HK-2 (cell line): ENCODE measurements around the gene MAS1.
"Not testable (repeated sequence)": the region's sequence is repeated elsewhere in the genome, so short reads cannot be mapped to it uniquely, and the experiment has no call there.

ENCODE experiments used
- DNase-seq: peaks from one replicate; pipeline ENCODE4 v3.0.0-alpha.2; 2018; ENCODE audit not compliant: unreplicated experiment

MAS1 gene

DNA sequence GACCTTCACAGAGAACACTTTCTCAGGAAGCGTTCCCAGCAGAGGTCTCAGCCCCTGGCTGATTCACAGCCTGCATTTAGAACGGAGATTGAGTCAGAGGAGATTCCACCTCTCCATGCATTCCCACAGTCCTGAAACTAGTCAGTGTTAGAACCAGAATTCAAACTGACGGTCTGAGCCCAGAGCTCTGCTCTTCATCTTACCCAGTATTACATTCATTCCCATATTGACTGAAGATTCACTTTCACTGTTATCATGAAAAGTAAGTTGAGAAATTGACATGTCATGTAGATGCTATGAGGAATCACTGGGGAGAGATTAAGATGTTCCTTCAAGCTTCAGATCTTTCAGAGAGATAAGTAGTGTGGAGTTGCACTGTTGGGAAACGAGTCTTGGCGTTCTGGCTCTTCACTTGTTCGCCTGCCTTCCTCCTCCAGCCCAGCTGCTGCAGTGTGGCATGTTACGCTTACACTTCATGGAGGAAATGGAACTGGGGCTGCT lies 28.3 kb downstream of the MAS1 start:
- DNase-seq, result no peak

DNA sequence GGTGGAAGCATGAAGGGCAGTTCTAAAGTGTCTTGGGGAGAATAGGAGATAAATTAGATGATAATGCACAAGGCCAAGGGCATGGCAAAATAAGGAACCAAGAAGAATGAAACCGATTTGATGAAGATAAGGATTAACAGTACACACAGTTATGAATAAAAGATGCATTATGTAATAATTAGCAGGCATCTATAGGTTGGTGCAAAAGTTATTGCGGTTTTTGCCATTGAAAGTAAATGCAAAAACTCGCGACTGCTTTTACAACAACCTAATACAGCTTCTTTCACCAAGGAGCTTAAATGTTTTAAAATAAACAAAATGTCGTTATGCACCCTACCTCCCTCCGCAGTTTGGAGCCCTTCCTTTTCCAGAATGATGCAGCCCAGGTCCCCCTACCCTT lies 29.0 kb downstream of the MAS1 start:
- no peak for DNase-seq

DNA sequence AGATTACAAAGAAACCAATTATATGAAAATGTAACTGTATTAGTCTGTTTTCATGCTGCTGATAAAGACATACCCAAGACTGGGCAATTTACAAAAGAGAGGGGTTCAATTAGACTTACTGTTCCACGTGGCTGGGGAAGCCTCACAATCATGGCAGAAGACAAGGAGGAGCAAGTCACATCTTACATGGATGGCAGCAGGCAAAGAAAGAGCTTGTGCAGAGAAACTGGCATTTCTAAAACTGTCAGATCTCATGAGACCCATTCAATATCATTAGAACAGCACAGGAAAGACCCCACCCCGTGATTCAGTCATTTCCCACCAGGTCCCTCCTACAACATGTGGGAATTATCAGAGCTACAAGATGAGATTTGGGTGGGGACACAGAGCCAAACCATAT lies 33.4 kb downstream of the MAS1 start:
- DNase-seq, result not testable (repeated sequence)

DNA sequence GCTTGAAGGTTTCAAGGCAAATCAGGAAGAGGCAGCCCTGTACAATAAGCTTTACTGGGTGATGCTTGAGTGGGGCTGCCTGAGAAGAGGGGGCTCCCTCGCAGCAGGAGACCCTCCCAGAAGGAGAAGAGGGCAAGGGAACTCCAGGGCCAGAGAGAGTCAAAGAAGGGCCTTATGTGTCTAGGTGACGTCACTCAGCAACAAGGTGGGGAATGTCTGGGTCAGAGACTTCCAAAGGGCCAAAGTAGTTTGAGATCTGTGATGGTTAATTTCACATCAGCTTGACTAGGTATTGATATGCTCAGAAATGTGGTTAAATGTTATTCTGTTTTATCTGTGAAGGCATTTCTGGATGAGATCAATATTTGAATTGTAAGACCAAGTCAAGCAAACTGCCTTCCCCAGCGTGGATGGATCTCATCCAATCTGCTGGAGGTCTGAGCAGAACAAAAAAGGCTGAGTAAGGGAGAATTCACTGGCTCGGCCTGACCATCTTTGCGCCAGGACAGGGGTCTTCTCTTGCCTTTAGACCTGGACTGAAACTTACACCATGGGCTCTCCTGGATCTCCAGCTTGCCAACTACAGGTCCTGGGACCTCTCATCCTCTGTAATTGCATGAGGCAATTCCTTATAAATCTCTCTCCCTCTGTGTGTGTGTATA lies 35.9 kb downstream of the MAS1 start:
- DNase-seq, result no peak

DNA sequence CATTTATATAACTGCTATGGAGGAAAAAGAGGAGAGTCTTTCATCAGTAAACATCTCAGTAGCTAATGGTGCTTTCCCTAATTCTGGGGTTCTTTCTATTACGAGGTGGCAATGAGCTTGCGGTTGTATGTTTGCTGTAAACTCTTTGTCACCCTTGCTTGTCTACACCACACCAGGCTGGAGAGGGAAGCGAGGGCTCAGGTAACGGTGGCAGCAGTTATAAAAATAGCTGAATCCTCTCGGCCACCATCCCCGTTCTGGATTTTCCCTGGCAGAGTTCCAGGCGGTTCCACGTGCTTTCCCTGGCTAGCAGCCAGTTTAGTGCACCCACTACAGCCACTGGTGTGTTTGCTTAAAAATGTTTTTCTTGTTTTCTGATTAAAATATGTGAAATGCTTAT lies 39.0 kb downstream of the MAS1 start:
- DNase-seq, result peak; percentile 53

DNA sequence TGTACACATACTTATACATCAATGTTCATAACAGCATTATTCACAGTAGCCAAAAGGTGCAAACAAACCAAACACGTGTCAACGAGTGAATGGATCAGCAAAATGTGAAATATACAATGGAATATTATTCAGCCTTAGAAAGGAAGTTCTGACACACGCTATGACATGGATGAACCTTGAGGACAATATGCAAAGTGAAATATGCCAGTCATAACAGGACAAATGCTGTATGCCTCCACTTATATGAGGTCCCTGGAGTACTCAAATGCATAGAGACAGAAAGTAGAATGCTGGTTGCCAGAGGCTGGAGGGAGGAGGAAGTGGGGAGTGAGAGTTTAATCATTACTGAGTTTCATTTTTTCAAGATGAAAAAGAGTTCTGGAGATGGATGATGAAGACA lies 40.3 kb downstream of the MAS1 start:
- no peak for DNase-seq

DNA sequence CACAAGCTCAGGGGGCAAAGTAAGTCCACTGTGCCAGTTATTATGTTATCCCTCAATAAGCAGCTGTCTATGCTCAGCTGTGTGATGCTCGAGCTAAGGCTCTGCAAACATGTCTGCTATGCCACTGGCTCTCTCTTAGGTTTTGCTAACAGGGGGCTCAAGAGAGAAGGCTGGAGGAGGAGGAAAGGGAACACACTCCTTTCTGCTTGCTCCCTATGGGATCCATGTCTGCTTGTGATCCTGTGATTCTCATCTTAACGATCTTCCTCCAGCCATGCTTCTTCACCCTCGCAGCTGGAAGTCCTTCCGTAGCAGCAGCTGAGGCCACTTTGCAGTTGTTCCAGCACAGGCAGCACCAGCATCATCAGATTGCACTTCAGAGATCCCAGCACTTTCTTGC lies 41.1 kb downstream of the MAS1 start:
- no peak for DNase-seq

DNA sequence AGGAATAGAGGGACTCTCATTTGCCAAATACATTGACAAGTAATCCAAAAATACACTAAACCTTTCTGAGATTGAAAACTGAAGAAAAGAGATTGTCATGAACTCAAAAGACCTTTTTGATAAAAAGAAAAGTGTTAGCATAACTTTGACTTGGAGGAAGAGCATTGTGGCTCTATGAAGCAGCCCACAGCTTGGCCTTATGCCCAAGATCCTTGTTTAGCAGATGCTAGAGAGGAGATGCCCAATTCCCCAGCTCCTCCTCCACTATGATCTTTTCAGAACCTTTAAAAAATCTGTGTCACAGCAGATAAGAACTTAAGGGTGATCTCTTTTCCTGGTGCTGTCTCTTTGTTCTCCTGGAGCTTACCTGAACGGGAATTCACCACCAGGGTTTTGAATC lies 42.3 kb downstream of the MAS1 start:
- no peak for DNase-seq

DNA sequence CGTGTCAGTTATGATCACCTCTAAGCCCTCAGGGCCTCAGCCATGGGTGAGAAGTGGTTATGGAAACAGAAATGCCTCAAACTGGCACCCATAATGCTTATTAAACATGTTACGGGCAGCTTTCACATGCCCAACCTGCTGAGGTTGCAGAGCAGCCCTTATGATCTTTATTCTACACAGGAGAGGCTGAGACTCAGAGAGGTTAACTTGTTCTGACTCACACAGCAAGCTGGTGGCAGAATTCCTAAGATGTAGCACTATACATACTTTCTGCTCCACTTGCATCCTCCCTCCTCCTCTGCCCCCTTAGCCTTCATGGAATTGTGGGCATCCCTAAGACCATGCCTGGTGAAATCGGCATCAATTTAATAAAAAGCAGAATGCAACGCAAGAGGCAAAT lies 43.4 kb downstream of the MAS1 start:
- DNase-seq, result no peak

DNA sequence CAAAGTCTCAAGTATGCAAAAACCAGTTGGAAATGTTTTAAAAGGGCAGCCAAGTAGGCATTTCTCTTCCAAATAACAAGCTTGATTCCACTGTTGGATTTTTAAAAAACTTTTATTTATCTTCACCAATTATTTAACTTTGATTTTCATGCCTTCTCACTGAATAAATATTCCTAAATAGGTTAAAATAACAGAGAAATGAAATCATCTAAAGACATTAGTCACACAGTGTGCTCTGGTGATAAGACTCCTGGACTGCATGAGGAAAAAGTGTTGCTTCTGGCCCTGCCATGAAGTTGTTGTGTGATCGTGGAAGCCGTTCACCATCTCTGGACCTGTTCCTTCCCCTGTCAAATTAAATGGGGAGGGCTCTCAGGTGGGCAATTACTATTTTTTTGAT lies 44.3 kb downstream of the MAS1 start:
- no peak for DNase-seq

DNA sequence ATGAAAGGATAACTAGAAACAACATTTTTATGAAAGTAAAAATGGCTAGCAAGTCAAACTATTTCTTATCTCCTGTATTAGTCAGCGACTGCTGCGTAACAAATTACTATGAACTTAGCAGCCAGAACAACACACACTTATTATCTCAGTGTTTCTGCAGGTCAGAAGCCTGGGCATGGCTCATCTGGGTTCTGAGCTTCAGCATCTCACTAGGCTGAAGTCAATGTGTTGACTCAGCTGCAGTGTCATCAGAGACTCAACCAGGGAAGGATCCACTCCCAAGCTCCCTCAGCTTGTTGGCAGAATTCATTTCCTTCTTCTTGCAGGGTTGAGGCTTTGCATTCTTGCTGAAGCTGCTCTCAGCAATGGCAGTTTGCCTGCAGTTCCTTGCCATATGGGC lies 44.8 kb downstream of the MAS1 start:
- DNase-seq, result no peak

DNA sequence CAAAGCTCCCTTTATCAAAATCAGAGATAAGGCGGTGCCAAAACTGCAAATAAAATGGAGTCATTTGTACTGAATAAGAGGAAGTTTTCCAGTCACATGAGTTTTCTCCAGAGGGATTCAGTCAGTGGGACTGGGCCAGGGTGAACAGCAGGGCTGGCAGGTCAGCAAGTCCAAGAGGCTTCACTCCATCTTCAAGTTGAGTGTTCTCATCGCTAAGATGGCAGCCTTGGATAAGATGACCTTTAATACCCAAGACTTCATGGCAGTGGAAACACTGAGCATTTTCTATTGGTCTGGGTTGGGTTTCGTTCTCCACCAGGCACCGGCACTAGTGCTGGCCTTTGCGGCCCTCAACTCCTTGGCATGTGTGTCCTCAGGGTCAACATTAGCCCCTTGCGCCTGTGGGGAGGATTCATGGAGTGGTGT lies 48.8 kb downstream of the MAS1 start:
- DNase-seq, result no peak
